ENCODE results near the gene IFNAR2.
A peak's percentile ranks its signal among the peaks of the same experiment; 100 is the strongest.
"Not testable (repeated sequence)": the region's sequence is repeated elsewhere in the genome, so short reads cannot be mapped to it uniquely, and the experiment has no call there.

The IFNAR2 gene

GRCh38 chr21:33245289-33245918, 15.7 kb downstream of the IFNAR2 start:
- no peak for DNase-seq

- DNase-seq, result no peak
These were observed 16.8 kb downstream of the IFNAR2 start for GRCh38 chr21:33246506-33246905.

GRCh38 chr21:33246963-33247362, 17.2 kb downstream of the IFNAR2 start:
- no peak for DNase-seq

GRCh38 chr21:33247599-33247998, 17.9 kb downstream of the IFNAR2 start:
- DNase-seq, result no peak

GRCh38 chr21:33249331-33250002, 19.7 kb downstream of the IFNAR2 start:
- no peak for DNase-seq

- DNase-seq, result no peak
These were observed 21.4 kb downstream of the IFNAR2 start for GRCh38 chr21:33251119-33251518.

- DNase-seq, result not testable (repeated sequence)
These were observed 23.6 kb downstream of the IFNAR2 start for GRCh38 chr21:33253382-33253781.

GRCh38 chr21:33254766-33255165, 25.0 kb downstream of the IFNAR2 start:
- DNase-seq, result no peak

GRCh38 chr21:33255404-33255803, 25.7 kb downstream of the IFNAR2 start:
- DNase-seq, result no peak

GRCh38 chr21:33256019-33256418, 26.3 kb downstream of the IFNAR2 start:
- DNase-seq, result no peak

- no peak for DNase-seq
These were observed 27.5 kb downstream of the IFNAR2 start for GRCh38 chr21:33257094-33257803.

GRCh38 chr21:33258475-33258874, 28.7 kb downstream of the IFNAR2 start:
- no peak for DNase-seq

- no peak for DNase-seq
These were observed 29.7 kb downstream of the IFNAR2 start for GRCh38 chr21:33259428-33259827.

- no peak for DNase-seq
These were observed 30.3 kb downstream of the IFNAR2 start for GRCh38 chr21:33259995-33260394.

GRCh38 chr21:33261635-33262034, 31.9 kb downstream of the IFNAR2 start:
- DNase-seq, result no peak

- no peak for DNase-seq
These were observed 33.2 kb downstream of the IFNAR2 start for GRCh38 chr21:33262921-33263320.

GRCh38 chr21:33264561-33264960, 34.8 kb downstream of the IFNAR2 start:
- no peak for DNase-seq

GRCh38 chr21:33265664-33266049, 35.9 kb downstream of the IFNAR2 start:
- DNase-seq, result peak; percentile 38

GRCh38 chr21:33266050-33266788, 36.5 kb downstream of the IFNAR2 start, which contains the start of gene IL10RB:
TSS of gene IL10RB (plus strand) at chr21:33266367. CDS start at chr21:33266466, 99 bp downstream.
- peak; percentile 80 for DNase-seq

- DNase-seq, result no peak
These were observed 37.0 kb downstream of the IFNAR2 start for GRCh38 chr21:33266789-33267135.

GRCh38 chr21:33267250-33267649, 37.5 kb downstream of the IFNAR2 start:
- DNase-seq, result no peak

GRCh38 chr21:33268393-33268736, 38.6 kb downstream of the IFNAR2 start:
- DNase-seq, result no peak

- DNase-seq, result peak; percentile 54
These were observed 39.2 kb downstream of the IFNAR2 start for GRCh38 chr21:33268737-33269441.
